K562 treated with DMSO at 1 percent for 4 hours (cell line): Measurements from ENCODE around the gene ABCC11. TPM values are rescaled to one million over a fixed set of nuclear protein-coding genes. Genes with fewer than 3 reads are reported as not detected.

Source experiments
- total RNA-seq: library from RNA; unstranded; fragments of 300-600 nt; gene quantifications from 2 replicates; pipeline ENCODE4 v1.2.3, GENCODE V29; 2022; ENCODE audit not compliant: insufficient read depth

Gene ABCC11
- 0.74 TPM in 1 of 2 replicates, not detected in the other for total RNA-seq

DNA sequence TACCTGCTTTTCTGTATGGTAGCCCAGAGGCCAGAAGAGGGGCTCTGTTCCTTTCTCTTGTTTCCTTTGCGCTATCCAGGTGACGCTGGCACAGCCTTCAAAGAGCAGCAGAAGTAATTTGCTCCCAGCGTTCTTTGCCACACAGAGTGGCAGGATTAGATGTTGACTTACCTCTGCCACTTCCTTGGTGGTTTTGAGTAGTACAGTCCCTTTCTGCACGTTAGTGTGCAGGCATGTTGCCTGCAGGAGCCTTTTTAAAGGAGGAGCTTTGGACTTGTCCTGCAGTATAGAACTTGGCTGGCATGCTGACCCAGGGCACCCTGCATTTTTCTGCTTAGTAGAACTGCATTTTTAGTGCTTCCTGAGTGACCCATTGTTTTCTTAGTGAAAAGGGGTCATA, at the start of gene ABCC11:
TSS of gene ABCC11 (minus strand) at position 229 of the 400 bp plus-strand sequence. CDS start 15,618 bp downstream, outside the sequence.

DNA sequence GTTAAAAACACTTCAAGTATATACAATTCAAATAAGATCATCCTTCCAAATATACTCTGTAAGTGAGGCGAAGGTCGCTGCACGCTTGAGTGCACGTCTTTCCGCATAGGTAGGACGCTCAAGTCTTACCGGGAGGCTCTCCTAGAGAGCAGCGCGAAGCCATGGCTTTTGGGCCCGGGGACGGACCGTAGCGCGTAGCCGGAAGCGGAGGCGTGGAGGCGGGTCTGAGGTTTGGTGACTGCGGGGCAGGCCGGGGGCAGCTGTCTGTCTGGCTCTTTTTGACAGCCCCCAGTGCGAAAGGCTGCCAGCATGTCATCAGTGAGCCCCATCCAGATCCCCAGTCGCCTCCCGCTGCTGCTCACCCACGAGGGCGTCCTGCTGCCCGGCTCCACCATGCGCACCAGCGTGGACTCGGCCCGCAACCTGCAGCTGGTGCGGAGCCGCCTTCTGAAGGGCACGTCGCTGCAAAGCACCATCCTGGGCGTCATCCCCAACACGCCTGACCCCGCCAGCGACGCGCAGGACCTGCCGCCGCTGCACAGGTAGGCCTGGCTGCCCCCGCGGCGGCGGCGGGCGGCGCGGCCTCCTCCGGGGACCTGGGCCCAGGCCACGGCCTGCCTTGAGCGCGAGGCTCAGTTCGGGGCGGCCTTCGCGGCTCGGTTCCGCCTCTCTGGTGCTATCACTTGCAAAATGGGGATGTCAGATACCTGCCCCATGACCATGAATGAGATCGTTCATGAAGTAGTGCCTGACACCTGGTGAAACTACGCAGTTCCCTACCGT, 3.1 kb downstream of the ABCC11 start, which contains the start of gene LONP2:
TSS of gene LONP2 (plus strand) at position 221 of the 783 bp plus-strand sequence. CDS start at position 310, 89 bp downstream.

DNA sequence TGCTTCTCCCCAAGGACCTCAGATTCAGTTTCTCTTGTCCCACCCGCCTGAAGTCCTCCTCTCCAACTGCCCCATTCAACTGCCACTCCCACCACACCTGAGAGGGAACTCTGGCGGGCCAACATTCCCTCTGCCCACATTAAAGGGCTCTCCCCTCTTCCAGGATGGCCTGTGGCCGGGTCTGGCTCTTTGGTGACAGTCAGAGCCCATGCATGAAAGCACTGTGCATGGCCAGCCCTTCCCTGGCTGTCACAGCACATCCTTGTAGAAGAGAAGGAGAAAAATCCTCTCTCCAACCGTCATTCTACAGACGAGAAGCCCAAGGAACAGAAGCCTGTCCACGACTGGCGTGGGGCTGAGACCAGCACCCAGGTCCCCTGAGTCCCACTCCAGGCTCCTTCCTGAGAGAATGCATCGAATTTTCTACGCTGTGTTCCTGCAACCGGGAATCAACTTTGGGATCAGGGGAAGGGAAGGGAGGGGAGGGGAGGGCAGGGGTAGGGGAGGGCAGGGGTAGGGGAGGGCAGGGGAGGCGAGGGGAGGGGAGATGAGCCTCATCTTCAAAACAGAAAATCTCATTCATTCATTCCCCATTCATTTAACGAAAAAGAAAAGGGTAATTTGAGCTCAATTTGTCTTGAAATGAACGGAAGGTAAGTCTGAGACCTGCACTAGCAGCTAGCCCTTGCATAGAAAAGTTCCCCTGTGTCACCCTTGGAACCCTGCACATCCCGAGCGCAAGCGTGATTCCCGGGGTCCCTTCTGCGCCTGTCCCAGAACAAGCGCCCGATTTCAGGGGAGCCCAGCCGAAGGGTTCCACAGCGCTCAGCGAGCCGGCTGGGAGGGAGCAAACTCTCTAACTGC, 91.2 kb downstream of the ABCC11 start, which contains the start of gene ABCC12:
TSS of gene ABCC12 (minus strand) at position 68 of the 864 bp plus-strand sequence. CDS start 9,569 bp downstream, outside the sequence.

Other genes with a start within 250 kb of the ABCC11 start
- not detected in 2 replicates for gene ABCC12, start 91.5 kb downstream of the ABCC11 start, total RNA-seq
- gene LONP2, start 3.2 kb downstream of the ABCC11 start, total RNA-seq: 12.4 and 14.7 TPM in 2 replicates
- 11.8 and 12.2 TPM in 2 replicates for gene SIAH1, start 137.9 kb upstream of the ABCC11 start, total RNA-seq